ENCODE measurements around the gene LILRA2. TPM values are rescaled to one million over a fixed set of nuclear protein-coding genes. Genes with fewer than 3 reads are reported as not detected.

The LILRA2 gene
- total RNA-seq, 1 donor from 2014 or later, result not detected

GRCh38 chr19:54534156-54534555 is 39.4 kb upstream of the LILRA2 start:
- Histone ChIP-seq H3K9me3 (ENCODE audit: low read depth) (peaks cover 6% of the 10 kb centered on the region), H4K20me1 (ENCODE audit: low read depth) (no peaks in the 10 kb centered on the region), H3K27me3 (no peaks in the 10 kb centered on the region), H3K4me1 (no peaks in the 10 kb centered on the region), H3K27ac (no peak overlapping the region), H3K79me2 (ENCODE audit: low read depth) (no peaks in the 10 kb centered on the region), H3K9ac (no peak overlapping the region), H3F3A (ENCODE audit: low read depth) (no peaks in the 10 kb centered on the region), H2AFZ (replicated peaks) (no peak overlapping the region), H3K4me2 (no peak overlapping the region), H3K4me3 (no peak overlapping the region), H3K36me3 (no peaks in the 10 kb centered on the region)
- H3K9me3 Mint-ChIP-seq, result peaks cover 10% of the 10 kb centered on the region
- H3K27me3 Mint-ChIP-seq (ENCODE audit: insufficient read depth, low read depth), result peaks cover 10% of the 10 kb centered on the region
- H3K36me3 Mint-ChIP-seq, result no peaks in the 10 kb centered on the region
- no peak for DNase-seq (ENCODE audit: low spot score)
- H3K4me1 Mint-ChIP-seq, result no peaks in the 10 kb centered on the region
- no peak overlapping the region for H3K27ac Mint-ChIP-seq
- TF ChIP-seq EZH2 (IDR thresholded peaks at IDR 0.05) (no peak), CTCF (IDR thresholded peaks at IDR 0.05) (no peak), EZH2phosphoT487 (IDR thresholded peaks at IDR 0.05) (no peak)
- no peak overlapping the region for H3K4me3 Mint-ChIP-seq

- H3K4me3 Mint-ChIP-seq, result no peak overlapping the region
- H3K27me3 Mint-ChIP-seq (ENCODE audit: insufficient read depth, low read depth), result peaks cover 10% of the 10 kb centered on the region
- no peak for DNase-seq (ENCODE audit: low spot score)
- Histone ChIP-seq H3F3A (ENCODE audit: low read depth) (no peaks in the 10 kb centered on the region), H2AFZ (replicated peaks) (no peak overlapping the region), H4K20me1 (ENCODE audit: low read depth) (no peaks in the 10 kb centered on the region), H3K27me3 (no peaks in the 10 kb centered on the region), H3K9me3 (ENCODE audit: low read depth) (no peaks in the 10 kb centered on the region), H3K36me3 (no peaks in the 10 kb centered on the region), H3K4me2 (no peak overlapping the region), H3K4me1 (no peaks in the 10 kb centered on the region), H3K27ac (no peak overlapping the region), H3K79me2 (ENCODE audit: low read depth) (no peaks in the 10 kb centered on the region), H3K9ac (no peak overlapping the region), H3K4me3 (no peak overlapping the region)
- TF ChIP-seq EZH2 (IDR thresholded peaks at IDR 0.05) (no peak), CTCF (IDR thresholded peaks at IDR 0.05) (no peak), EZH2phosphoT487 (IDR thresholded peaks at IDR 0.05) (no peak)
- H3K36me3 Mint-ChIP-seq, result no peaks in the 10 kb centered on the region
- no peaks in the 10 kb centered on the region for H3K4me1 Mint-ChIP-seq
- H3K9me3 Mint-ChIP-seq, result peaks cover 14% of the 10 kb centered on the region
- no peak overlapping the region for H3K27ac Mint-ChIP-seq
Measured at GRCh38 chr19:54535601-54536000, 38.0 kb upstream of the LILRA2 start.

GRCh38 chr19:54536956-54537355 is 36.6 kb upstream of the LILRA2 start:
- DNase-seq (ENCODE audit: low spot score), result no peak
- Histone ChIP-seq H3K4me3 (no peak overlapping the region), H3K9me3 (ENCODE audit: low read depth) (no peaks in the 10 kb centered on the region), H3F3A (ENCODE audit: low read depth) (no peaks in the 10 kb centered on the region), H2AFZ (replicated peaks) (no peak overlapping the region), H3K27ac (no peak overlapping the region), H3K79me2 (ENCODE audit: low read depth) (no peaks in the 10 kb centered on the region), H3K9ac (no peak overlapping the region), H3K36me3 (no peaks in the 10 kb centered on the region), H3K4me2 (no peak overlapping the region), H3K27me3 (no peaks in the 10 kb centered on the region), H4K20me1 (ENCODE audit: low read depth) (no peaks in the 10 kb centered on the region), H3K4me1 (no peaks in the 10 kb centered on the region)
- Mint-ChIP-seq H3K27me3 (ENCODE audit: insufficient read depth, low read depth) (peaks cover 10% of the 10 kb centered on the region), H3K27ac (no peak overlapping the region), H3K4me1 (no peaks in the 10 kb centered on the region), H3K4me3 (no peak overlapping the region), H3K36me3 (no peaks in the 10 kb centered on the region), H3K9me3 (peaks cover 16% of the 10 kb centered on the region)
- TF ChIP-seq EZH2 (IDR thresholded peaks at IDR 0.05) (no peak), CTCF (IDR thresholded peaks at IDR 0.05) (no peak), EZH2phosphoT487 (IDR thresholded peaks at IDR 0.05) (no peak)
